ENCODE measurements around the gene VSIR. TPM values are rescaled to one million over a fixed set of nuclear protein-coding genes. Genes with fewer than 3 reads are reported as not detected.

Gene VSIR
- total RNA-seq, 4 donors from 2014 or later, result 54.3 to 77.0 (median 61.6) TPM

DNA sequence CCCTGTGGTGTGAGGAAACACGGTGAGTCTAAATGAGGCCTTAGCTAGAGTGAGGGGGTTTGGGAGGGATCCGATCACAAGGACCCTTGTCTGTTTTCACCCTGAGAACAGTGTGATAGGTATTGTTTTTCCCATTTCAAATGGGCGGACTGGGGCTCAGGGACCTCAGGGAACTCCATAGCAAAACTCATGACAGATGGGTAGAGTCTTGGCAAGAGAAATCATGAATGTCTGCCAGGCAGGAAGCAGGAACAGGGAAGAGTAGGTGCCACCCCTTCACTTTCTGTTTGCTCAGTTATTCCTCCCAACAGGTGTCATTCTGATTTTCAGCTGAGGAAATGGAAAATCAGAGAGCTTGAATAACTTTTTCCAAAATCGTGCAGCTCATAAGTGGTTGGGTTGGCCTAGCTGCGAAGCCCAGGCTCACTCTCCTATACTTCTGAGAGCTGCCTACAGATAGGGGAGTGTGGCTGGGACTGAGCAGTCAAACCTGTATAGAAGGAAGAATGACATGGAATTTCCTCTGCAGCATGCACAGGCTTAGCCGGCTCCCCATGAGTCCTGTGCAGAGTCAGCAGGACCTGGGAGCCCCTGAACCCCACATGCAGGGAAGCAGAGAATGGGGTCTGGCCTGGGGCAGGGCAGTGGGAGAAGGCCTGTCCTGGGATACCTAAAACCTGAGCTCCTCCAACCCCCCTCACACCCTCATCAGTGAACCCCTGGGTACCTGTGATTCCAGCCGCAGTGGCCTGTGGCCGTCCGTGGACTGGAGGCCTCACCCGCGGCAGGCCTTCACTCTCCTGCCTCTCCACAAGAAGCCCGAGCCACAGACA lies 36.1 kb downstream of the VSIR start:
- H3K27me3 ChIP-seq, result no peaks in the 10 kb centered on the region
- peaks cover 18 to 52% (median 34%) of the 10 kb centered on the region in 4 donors for H3K4me1 ChIP-seq
- DNase-seq, result peak; percentile 53
- H3K27ac ChIP-seq, result peak overlapping the region; percentile 68 to 81 (median 78)
- no peak for TF ChIP-seq EP300 (IDR thresholded peaks at IDR 0.05; ENCODE audit: low read depth)
- no peak for TF ChIP-seq POLR2A (IDR thresholded peaks at IDR 0.05)
- TF ChIP-seq, protein P1, sequence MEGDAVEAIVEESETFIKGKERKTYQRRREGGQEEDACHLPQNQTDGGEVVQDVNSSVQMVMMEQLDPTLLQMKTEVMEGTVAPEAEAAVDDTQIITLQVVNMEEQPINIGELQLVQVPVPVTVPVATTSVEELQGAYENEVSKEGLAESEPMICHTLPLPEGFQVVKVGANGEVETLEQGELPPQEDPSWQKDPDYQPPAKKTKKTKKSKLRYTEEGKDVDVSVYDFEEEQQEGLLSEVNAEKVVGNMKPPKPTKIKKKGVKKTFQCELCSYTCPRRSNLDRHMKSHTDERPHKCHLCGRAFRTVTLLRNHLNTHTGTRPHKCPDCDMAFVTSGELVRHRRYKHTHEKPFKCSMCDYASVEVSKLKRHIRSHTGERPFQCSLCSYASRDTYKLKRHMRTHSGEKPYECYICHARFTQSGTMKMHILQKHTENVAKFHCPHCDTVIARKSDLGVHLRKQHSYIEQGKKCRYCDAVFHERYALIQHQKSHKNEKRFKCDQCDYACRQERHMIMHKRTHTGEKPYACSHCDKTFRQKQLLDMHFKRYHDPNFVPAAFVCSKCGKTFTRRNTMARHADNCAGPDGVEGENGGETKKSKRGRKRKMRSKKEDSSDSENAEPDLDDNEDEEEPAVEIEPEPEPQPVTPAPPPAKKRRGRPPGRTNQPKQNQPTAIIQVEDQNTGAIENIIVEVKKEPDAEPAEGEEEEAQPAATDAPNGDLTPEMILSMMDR (IDR thresholded peaks at IDR 0.05), result no peak
- peak in 1 of 3 donors; percentile 18 for TF ChIP-seq POLR2AphosphoS5 (IDR thresholded peaks at IDR 0.05)
- WGBS, 2 donors (ENCODE audit: low coverage in 1 of 2), result 59 to 71% methylated on average over 2 to 12 of the region's 12 CpGs
- intact Hi-C loops (cut with DNase I; ENCODE audit: low total_unique reads), result no loop called here
- H3K4me3 ChIP-seq, result no peak overlapping the region
- no peaks in the 10 kb centered on the region for H3K36me3 ChIP-seq
- H3K9me3 ChIP-seq, result no peaks in the 10 kb centered on the region
- in situ Hi-C loops (cut with MboI; ENCODE audit: low pct_ligation_motif_present in 1 of 4, low pct_unique_long_range_greater_than_20kb in 1 of 4, low sequenced_read_pairs in 3 of 4), result no loop called here

DNA sequence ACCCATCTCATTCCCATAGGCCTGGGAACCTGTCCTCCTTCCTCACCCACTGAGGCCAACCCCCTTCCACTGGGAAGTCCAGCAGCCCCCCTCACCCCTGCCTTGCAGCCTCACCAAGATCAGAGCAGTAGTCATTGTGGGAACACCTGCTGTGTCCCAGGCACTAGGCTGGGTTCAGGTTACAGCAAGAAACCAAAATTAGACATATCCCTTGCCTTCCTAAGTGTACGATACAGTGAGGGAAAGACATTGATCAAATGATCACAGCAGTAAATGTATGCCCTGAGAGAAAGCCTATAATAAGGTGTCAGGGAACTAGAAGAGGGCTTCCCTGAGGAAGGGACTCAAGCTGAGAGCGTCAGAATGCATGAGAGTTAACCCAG lies 36.8 kb downstream of the VSIR start:
- Histone ChIP-seq H3K4me3 (no peak overlapping the region), H3K36me3 (no peaks in the 10 kb centered on the region), H3K4me1 (peaks cover 18 to 52% (median 34%) of the 10 kb centered on the region in 4 donors), H3K9me3 (no peaks in the 10 kb centered on the region), H3K27ac (peak overlapping the region; percentile 68 to 81 (median 78)), H3K27me3 (no peaks in the 10 kb centered on the region)
- TF ChIP-seq, protein P1 (IDR thresholded peaks at IDR 0.05), result no peak
- TF ChIP-seq POLR2A (IDR thresholded peaks at IDR 0.05) (no peak), POLR2AphosphoS5 (IDR thresholded peaks at IDR 0.05) (no peak), EP300 (IDR thresholded peaks at IDR 0.05; ENCODE audit: low read depth) (no peak)
- WGBS, 2 donors (ENCODE audit: low coverage in 1 of 2), result 33 to 70% methylated on average over 1 to 2 of the region's 2 CpGs
- in situ Hi-C loops (cut with MboI; ENCODE audit: low pct_ligation_motif_present in 1 of 4, low pct_unique_long_range_greater_than_20kb in 1 of 4, low sequenced_read_pairs in 3 of 4), result no loop called here
- no peak for DNase-seq
- intact Hi-C loops (cut with DNase I; ENCODE audit: low total_unique reads), result no loop called here

DNA sequence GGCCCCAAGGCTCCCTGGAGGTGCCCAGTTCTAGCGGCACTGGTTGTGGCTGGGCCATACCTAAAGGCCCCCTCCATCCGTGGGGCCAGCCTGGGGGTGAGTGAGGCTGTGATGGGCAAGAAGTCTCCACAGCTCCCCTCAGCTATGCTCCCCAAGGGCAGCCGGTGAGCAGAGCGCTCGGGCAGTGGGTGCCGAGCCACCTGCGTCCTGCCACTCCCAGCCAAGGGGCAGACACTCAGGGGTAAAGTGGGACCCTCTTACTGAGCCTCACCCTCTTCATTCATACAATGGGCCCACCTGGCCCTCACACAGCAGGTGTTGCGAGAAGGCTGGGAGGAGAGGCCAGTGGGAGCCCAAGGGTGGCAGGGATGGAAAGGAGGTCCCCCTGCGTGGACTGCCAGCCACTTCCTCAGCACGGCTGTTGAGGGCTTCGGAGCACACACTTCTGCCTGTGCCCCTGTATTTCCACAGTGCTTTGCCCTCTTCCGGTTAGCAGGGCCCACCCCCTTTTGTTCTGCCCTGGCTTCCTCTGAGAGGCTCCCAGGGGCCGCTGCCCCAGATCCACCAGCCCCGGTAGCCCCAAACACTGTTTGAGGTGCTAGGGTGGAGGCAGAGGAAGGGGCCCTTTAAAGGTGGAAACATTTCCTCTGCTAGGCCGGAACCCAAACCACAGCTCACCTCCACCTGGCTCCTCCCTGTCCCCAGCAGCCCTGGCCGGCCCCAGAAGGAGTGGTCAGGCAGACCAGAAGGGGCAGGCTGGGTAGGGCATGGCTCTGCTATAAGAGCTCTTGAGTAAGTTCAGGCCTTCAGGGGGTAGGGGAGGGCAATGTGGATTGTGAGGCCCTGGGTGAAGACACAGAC lies 37.4 kb downstream of the VSIR start:
- no peak for TF ChIP-seq POLR2AphosphoS5 (IDR thresholded peaks at IDR 0.05)
- TF ChIP-seq EP300 (IDR thresholded peaks at IDR 0.05; ENCODE audit: low read depth), result no peak
- TF ChIP-seq POLR2A (IDR thresholded peaks at IDR 0.05), result no peak
- TF ChIP-seq, protein P1 (IDR thresholded peaks at IDR 0.05), result no peak
- H3K36me3 ChIP-seq, result no peaks in the 10 kb centered on the region
- peaks cover 18 to 52% (median 34%) of the 10 kb centered on the region in 4 donors for H3K4me1 ChIP-seq
- in situ Hi-C loops (cut with MboI; ENCODE audit: low pct_ligation_motif_present in 1 of 4, low pct_unique_long_range_greater_than_20kb in 1 of 4, low sequenced_read_pairs in 3 of 4), result no loop called here
- intact Hi-C loops (cut with DNase I; ENCODE audit: low total_unique reads), result no loop called here
- no peaks in the 10 kb centered on the region for H3K9me3 ChIP-seq
- H3K27me3 ChIP-seq, result no peaks in the 10 kb centered on the region
- peak; percentile 62 for DNase-seq
- H3K27ac ChIP-seq, result peak overlapping the region; percentile 68 to 81 (median 78)
- WGBS, 2 donors (ENCODE audit: low coverage in 1 of 2), result 81 to 94% methylated on average over 3 to 16 of the region's 16 CpGs
- H3K4me3 ChIP-seq, result no peak overlapping the region

DNA sequence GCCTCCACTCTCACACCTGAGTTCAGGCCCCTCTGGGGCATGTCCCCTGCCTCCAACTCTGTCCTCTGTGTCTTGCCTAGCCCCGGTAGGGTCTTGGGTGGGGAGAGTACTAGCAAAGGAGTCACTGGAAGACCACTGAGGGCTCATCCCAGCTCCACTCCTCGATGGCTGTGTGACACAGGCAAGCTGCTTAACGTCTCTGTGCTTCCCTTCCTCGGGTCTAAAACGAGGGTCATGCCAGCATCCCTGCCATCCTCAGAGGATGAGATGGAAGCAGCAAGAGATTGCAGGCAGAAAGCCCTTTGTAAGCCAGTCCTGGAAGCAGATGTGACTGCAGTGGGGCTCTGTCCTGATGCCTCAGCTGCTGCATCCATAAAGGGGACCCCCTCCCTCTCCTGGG lies 38.5 kb downstream of the VSIR start:
- H3K4me1 ChIP-seq, result peaks cover 18 to 41% (median 26%) of the 10 kb centered on the region in 4 donors
- H3K27ac ChIP-seq, result no peak overlapping the region
- WGBS, 2 donors (ENCODE audit: low coverage in 1 of 2), result 80% methylated on average over 5 of the region's 5 CpGs; no CpG with 5 or more reads in 1 of the 2 donors
- in situ Hi-C loops (cut with MboI; ENCODE audit: low pct_ligation_motif_present in 1 of 4, low pct_unique_long_range_greater_than_20kb in 1 of 4, low sequenced_read_pairs in 3 of 4), result no loop called here
- TF ChIP-seq EP300 (IDR thresholded peaks at IDR 0.05; ENCODE audit: low read depth), result no peak
- TF ChIP-seq, protein P1 (IDR thresholded peaks at IDR 0.05), result no peak
- no peak for TF ChIP-seq POLR2AphosphoS5 (IDR thresholded peaks at IDR 0.05)
- no peak for TF ChIP-seq POLR2A (IDR thresholded peaks at IDR 0.05)
- H3K36me3 ChIP-seq, result no peaks in the 10 kb centered on the region
- no peak for DNase-seq
- no peaks in the 10 kb centered on the region for H3K27me3 ChIP-seq
- no peak overlapping the region for H3K4me3 ChIP-seq
- intact Hi-C loops (cut with DNase I; ENCODE audit: low total_unique reads), result no loop called here
- H3K9me3 ChIP-seq, result no peaks in the 10 kb centered on the region

Data from transverse colon (tissue), 4 donors.